ENCODE measurements around the gene KIF13A. TPM values are rescaled to one million over a fixed set of nuclear protein-coding genes. Genes with fewer than 3 reads are reported as not detected.

The KIF13A gene
- total RNA-seq, 3 donors from 2014 or later = 40.0 to 60.4 (median 49.6) TPM

DNA sequence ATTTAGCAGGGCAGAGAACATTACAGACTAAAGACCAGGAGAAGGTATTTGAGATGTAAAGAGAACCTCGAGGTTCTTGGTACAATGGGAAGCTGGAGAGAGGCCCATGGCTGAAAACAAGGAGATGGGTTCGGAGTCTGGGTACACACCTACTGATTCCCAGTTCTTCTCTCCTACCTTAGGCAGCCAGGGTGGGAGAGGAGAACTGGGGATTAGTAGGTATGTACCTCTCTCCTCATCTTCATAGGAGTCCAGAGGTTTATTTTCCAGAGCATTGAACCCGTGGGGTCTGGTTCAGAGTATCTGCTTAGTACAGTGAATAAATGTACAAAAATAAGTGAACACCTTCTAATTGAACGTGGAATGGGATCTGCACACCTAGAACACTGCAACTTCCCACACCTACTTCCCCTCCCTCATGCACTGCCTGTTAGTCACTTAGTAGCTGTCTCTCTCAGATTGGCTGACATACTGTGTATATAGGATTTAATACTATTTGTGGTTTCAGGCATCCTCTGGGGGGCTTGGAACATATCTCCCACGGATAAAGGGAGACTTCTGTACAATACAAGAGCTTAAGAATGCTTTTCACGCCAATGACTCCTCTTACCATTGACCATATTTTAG is 257.2 kb downstream of the KIF13A start:
- Histone ChIP-seq H3K4me1 (no peaks in the 10 kb centered on the region), H3K27me3 (no peaks in the 10 kb centered on the region), H3K9me3 (no peaks in the 10 kb centered on the region), H3K4me3 (no peak overlapping the region), H3K36me3 (no peaks in the 10 kb centered on the region), H3K27ac (no peak overlapping the region)
- no peak for TF ChIP-seq POLR2A (IDR thresholded peaks at IDR 0.05)
- TF ChIP-seq POLR2AphosphoS5 (IDR thresholded peaks at IDR 0.05) = no peak
- TF ChIP-seq, protein P1, sequence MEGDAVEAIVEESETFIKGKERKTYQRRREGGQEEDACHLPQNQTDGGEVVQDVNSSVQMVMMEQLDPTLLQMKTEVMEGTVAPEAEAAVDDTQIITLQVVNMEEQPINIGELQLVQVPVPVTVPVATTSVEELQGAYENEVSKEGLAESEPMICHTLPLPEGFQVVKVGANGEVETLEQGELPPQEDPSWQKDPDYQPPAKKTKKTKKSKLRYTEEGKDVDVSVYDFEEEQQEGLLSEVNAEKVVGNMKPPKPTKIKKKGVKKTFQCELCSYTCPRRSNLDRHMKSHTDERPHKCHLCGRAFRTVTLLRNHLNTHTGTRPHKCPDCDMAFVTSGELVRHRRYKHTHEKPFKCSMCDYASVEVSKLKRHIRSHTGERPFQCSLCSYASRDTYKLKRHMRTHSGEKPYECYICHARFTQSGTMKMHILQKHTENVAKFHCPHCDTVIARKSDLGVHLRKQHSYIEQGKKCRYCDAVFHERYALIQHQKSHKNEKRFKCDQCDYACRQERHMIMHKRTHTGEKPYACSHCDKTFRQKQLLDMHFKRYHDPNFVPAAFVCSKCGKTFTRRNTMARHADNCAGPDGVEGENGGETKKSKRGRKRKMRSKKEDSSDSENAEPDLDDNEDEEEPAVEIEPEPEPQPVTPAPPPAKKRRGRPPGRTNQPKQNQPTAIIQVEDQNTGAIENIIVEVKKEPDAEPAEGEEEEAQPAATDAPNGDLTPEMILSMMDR (IDR thresholded peaks at IDR 0.05) = no peak
- DNase-seq (ENCODE audit: low spot score in 2 of 2) = no peak
- intact Hi-C loops (cut with DNase I; ENCODE audit: low total_unique reads) = no loop called here

GRCh38 chr6:17729223-17730077 is 258.0 kb downstream of the KIF13A start:
- Histone ChIP-seq H3K4me1 (no peaks in the 10 kb centered on the region), H3K36me3 (no peaks in the 10 kb centered on the region), H3K9me3 (no peaks in the 10 kb centered on the region), H3K27ac (no peak overlapping the region), H3K27me3 (no peaks in the 10 kb centered on the region), H3K4me3 (no peak overlapping the region)
- no peak for DNase-seq (ENCODE audit: low spot score in 2 of 2)
- intact Hi-C loops (cut with DNase I; ENCODE audit: low total_unique reads) = no loop called here
- TF ChIP-seq, protein P1 (IDR thresholded peaks at IDR 0.05) = no peak
- TF ChIP-seq POLR2A (IDR thresholded peaks at IDR 0.05) (no peak), POLR2AphosphoS5 (IDR thresholded peaks at IDR 0.05) (no peak)

DNA sequence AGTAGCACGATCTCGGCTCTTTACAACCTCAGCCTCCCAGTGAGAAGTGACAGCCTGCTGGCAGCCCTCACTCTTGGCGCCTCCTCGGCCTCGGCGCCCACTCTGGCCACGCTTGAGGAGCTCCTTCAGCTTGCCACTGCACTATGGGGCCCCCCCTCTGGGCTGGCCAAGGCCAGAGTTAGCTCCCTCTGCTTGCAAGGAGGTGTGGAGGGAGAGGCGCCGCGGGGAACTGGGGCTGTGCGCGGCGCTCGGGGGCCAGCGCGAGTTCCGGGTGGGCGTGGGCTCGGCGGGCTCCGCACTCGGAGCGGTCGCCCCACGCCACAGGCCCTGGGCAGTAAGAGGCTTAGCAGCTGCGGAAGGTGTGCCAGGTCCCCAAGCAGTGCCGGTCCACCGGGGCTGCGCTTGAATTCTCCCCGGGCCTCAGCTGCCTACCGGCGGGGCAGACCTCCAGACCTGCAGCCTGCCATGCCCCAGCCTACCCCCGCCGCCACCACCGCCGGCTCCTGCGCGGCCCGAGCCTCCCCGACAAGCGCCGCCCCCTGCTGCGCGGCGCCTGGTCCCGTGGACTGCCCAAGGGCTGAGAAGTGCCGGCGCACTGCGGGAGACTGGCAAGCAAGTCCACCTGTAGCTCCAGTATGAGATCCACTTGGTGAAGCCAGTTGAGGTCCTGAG is 258.7 kb downstream of the KIF13A start:
- Histone ChIP-seq H3K36me3 (no peaks in the 10 kb centered on the region), H3K9me3 (no peaks in the 10 kb centered on the region), H3K27me3 (no peaks in the 10 kb centered on the region), H3K4me3 (no peak overlapping the region), H3K4me1 (no peaks in the 10 kb centered on the region), H3K27ac (no peak overlapping the region)
- TF ChIP-seq, protein P1 (IDR thresholded peaks at IDR 0.05) = no peak
- TF ChIP-seq POLR2A (IDR thresholded peaks at IDR 0.05) = no peak
- TF ChIP-seq POLR2AphosphoS5 (IDR thresholded peaks at IDR 0.05) = no peak
- DNase-seq (ENCODE audit: low spot score in 2 of 2) = no peak
- intact Hi-C loops (cut with DNase I; ENCODE audit: low total_unique reads) = no loop called here

DNA sequence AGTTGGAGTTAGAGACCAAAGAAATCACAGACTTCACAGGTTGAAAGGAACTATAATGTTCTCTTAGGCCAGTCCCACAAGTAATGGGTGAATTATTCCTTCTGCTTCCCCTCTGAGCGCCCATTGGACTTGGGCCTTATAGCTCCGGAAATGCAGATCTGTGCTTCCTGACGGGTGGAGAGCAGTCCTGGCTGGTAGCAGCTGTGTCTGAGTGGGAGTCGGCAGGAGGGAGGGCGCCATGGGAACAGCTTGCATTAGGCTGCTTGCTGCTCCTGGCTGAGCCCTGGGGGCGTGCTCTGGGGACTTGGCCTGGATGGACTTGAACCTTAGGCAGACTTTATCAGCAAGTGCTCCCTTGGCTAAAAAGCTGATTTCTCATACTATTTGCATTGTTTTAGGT is 262.4 kb downstream of the KIF13A start:
- TF ChIP-seq POLR2AphosphoS5 (IDR thresholded peaks at IDR 0.05) = no peak
- TF ChIP-seq, protein P1 (IDR thresholded peaks at IDR 0.05) = no peak
- no peak for TF ChIP-seq POLR2A (IDR thresholded peaks at IDR 0.05)
- intact Hi-C loops (cut with DNase I; ENCODE audit: low total_unique reads) = no loop called here

DNA sequence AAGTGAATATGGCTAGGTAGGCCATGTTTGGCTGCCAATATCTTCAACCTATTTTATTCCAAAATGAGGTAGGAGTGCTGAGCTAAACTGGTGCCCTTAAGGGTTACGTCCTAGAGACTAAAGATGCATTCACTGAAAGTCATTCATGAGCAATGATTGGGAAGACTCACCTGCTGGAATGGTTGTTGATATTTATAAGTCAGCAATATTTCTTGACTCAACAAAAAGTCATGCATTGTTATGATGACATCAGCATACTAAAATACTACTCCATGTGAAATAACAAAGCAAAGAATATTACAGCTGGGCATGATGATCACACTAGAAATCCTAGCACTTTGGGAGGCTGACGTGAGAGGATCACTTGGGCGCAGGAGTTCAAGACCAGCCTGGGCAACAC is 263.1 kb downstream of the KIF13A start:
- intact Hi-C loops (cut with DNase I; ENCODE audit: low total_unique reads) = no loop called here
- DNase-seq (ENCODE audit: low spot score in 2 of 2) = no peak

More for the DNA sequence above, 262.4 kb downstream of the KIF13A start:
- no peak overlapping the region for H3K27ac ChIP-seq
- H3K4me1 ChIP-seq = no peaks in the 10 kb centered on the region
- H3K4me3 ChIP-seq = no peak overlapping the region
- H3K27me3 ChIP-seq = no peaks in the 10 kb centered on the region
- DNase-seq (ENCODE audit: low spot score in 2 of 2) = no peak
- no peaks in the 10 kb centered on the region for H3K36me3 ChIP-seq
- H3K9me3 ChIP-seq = no peaks in the 10 kb centered on the region

More for the DNA sequence above, 263.1 kb downstream of the KIF13A start:
- TF ChIP-seq POLR2AphosphoS5 (IDR thresholded peaks at IDR 0.05) = no peak
- no peak for TF ChIP-seq POLR2A (IDR thresholded peaks at IDR 0.05)
- TF ChIP-seq, protein P1 (IDR thresholded peaks at IDR 0.05) = no peak
- H3K27me3 ChIP-seq = no peaks in the 10 kb centered on the region
- no peaks in the 10 kb centered on the region for H3K4me1 ChIP-seq
- H3K36me3 ChIP-seq = no peaks in the 10 kb centered on the region
- H3K9me3 ChIP-seq = no peaks in the 10 kb centered on the region
- no peak overlapping the region for H3K4me3 ChIP-seq
- H3K27ac ChIP-seq = no peak overlapping the region

All from breast epithelium (tissue), 4 donors.